Activated naive CD8-positive, alpha-beta T cell treated with anti-CD3 and anti-CD28 coated beads, Interleukin-2, amount 50 U/mL, for 16 hours (primary cell): ENCODE data around the gene IKBKE.

Experiments
- DNase-seq: peaks from one replicate; pipeline ENCODE4 v3.0.0-alpha.2; 2020; ENCODE audit warnings: low read depth, low spot score

The IKBKE gene

DNA sequence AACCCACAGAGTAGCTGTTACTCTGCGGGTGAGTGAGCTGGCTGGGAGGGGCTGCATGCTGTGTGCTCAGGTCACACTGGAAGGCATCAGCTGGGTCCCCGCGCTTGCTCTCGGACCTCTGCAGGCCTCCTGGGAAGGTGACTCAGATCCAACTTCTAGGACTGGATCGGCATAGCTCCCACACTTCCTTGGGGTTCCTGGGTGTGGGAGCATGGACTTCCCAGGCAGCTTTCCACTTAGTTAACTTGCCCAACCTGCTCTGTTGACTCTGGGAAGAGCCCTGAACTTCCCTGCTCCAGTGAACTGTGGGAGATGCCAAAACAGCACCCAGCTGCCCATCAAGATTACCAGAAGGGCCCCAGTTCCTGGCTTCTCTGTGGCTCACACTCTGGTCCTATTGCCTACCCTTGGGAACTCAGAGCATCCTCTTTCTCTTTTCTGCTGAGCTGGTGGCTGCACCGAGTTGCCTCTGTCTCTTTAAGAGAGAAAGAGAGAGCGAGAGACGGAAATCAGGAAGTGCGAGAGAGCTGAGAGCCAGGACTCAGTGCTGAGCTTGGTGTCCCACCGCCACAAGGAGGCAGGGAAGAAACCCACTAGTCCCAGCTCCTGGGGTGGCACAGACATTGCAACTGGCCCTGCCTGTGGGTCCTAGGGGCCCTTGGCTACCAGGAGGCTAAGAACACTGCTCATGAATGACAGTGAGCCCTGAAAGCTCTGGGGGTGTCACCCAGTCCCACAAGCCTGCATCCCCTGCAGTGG is at the start of gene IKBKE:
Gene IKBKE (plus strand): TSS at position 544 of the 759 bp plus-strand sequence. CDS start 2,752 bp downstream, outside the sequence.
- no peak for DNase-seq

DNA sequence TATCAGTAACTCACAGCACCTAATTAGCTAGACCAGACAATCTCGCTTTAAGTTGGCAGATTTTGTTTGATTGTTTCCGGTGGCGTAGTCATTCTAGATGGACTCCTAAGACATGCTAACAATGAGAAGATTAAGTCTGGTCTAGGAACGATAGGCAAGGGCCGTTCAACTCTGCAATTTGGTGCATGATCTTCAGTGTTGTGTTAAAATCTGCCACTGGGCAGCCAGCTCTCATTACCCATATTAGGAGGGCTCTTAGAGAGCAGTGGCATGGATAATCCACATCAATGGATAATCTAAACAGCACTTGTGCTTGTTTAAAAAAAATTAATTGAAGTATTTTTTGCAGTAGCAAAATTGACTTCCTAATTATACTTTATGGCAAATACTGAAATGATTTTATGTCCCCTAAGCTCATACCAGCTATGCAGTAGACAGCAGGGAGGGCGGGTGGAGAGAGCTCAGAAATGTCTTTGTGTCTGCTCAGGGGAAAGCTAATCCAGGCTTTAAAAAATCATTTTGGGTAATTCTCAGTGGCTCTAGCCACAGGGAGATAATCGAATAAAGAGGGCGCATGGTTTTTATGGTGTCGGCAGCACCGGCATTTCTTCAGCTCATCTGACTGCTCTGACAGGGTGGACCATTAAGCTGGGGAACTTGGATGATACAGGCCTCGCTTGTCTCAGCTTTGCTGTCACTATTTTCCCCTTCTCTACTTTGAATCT is 48.5 kb upstream of the IKBKE start:
- DNase-seq = no peak

GRCh38 chr1:206422525-206422924 is 47.8 kb upstream of the IKBKE start:
- DNase-seq = no peak

GRCh38 chr1:206427291-206427690 is 43.0 kb upstream of the IKBKE start:
- no peak for DNase-seq

GRCh38 chr1:206429421-206429820 is 40.9 kb upstream of the IKBKE start:
- no peak for DNase-seq

GRCh38 chr1:206430031-206430983 is 40.0 kb upstream of the IKBKE start:
- no peak for DNase-seq

GRCh38 chr1:206435445-206435844 is 34.8 kb upstream of the IKBKE start:
- DNase-seq = no peak

DNA sequence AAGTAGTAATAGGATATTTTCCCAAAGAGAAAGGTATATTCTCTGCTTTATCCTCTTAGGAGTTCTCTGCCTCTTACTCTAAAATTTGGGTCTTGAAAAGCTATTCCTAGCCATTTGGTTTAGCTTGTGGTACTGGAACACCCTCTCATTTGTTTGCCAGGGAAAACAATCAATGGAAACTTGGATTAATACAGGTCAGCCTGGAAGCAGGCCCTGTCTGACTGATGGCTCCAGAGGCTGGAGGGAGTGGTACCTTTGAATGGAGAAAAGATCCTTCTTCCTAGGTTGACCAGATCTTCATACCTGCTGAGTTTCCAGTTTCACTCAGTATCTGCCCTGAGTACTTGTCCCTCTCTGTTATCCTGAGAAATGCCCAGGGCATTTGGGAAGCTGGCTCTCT is 31.7 kb upstream of the IKBKE start:
- no peak for DNase-seq

DNA sequence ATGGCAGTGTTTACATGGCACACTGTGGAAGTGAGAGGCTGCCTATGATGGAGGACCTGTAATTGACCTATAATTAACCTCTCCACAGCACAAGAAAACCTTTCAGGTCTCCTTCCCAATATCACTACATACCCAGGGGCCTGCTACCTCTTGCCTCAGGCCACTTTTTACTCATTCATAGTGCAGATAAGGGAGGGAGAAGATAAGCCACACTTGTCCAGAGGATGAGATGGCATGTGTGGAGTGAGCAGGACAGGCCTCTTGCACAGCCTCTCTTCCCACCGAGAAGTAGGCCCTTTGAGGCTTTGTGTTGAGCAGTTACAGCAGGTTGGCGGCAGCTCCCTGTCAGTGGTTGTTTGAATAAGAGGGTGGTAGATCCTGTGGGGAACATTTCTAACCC is 31.1 kb upstream of the IKBKE start:
- no peak for DNase-seq

- no peak for DNase-seq
Observed at GRCh38 chr1:206441336-206441967, 28.8 kb upstream of the IKBKE start.

DNA sequence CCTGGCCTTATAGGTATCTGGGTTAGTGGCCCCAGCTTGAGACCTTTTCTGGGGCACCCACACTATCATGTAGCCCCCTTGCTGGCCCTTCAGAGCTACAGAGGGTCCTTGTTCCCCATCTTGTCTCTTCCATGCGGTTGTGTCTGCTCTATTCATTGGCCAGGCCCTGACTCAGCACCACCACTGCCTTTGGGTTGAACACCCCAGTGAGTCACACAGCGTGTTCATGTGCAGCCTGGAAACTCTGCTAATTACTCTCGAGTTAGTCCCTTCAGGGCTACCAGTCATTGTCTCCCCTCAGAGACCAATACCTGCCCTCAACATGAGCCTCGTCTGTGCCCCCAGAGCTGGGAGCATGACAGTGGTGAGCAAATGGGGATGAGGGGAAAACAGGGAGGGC is 28.2 kb upstream of the IKBKE start:
- DNase-seq = no peak

DNA sequence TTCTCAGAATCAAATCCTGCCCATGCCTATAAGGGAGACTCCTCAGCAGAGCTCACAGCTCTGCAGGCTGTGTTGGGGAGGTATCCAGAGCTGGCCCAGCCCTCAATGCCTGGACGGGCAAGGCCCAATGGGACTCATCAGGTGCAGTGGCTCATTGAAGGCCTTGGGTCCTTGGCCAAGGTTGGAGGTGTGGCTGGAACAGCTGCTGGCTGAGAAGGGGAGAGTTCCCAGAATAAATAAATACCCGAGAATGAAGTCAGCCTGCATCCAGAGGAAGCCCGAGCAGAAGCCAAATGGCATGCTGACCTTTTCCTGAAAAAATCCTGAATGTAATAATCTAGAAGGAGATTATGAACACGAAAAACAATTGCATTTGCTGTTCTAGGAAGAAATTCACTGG is 25.2 kb upstream of the IKBKE start:
- no peak for DNase-seq

DNA sequence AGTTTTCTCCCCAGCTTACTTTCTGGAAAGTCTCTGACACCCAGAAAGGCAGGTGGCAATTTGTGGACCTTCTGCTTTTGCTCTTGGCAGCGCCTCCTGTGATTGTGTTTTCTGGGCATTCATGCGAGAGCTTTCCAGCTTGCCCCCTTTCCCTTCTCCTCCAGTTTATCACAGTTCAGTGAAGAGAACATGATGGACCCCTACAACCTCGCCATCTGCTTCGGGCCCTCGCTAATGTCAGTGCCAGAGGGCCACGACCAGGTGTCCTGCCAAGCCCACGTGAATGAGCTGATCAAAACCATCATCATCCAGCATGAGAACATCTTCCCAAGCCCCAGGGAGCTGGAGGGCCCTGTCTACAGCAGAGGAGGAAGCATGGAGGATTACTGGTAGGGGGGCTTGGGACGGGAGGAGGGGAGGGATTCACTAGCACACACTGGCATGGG is 24.3 kb upstream of the IKBKE start:
- DNase-seq = no peak

- no peak for DNase-seq
Observed at GRCh38 chr1:206446688-206447421, 23.4 kb upstream of the IKBKE start.

GRCh38 chr1:206447422-206447765 is 22.9 kb upstream of the IKBKE start:
- no peak for DNase-seq

DNA sequence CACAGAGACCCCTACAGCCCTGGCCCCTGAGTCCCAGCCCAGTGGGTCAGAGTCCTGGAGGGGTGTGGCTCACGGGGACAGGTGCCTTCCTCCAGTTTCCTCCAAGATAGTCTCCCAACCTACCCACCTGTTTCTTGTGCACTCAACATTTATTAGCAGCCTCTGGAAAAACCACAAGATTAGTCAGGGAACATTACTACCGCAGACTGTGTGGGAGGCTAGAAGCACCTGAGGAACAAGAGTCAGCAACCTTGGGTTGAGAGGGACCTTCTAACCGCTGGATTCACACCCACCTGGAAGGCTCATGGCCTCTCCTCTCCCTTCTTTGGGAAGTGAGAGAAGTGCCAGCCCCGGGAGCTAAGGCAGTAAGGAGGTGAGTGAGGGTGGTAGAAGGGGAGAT is 22.5 kb upstream of the IKBKE start:
- no peak for DNase-seq

DNA sequence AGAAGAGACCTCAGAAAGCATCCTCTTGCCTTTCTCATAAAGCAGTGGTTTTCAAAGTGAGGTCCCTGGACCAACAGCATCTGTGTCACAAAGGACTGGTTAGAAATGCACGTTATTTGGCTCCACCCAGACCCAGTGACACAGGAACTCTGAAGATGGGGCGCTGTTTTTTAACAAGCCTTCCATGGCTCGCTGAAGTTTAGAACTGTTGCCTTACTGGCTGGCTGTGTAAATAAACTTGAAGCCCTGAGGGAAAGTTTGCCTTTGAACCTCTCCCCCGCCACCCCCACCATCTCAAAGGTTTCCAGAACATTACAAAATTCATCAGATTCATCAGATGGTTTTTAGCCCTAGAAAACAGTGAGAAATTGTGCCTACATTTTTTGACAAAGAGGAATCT is 21.8 kb upstream of the IKBKE start:
- no peak for DNase-seq

DNA sequence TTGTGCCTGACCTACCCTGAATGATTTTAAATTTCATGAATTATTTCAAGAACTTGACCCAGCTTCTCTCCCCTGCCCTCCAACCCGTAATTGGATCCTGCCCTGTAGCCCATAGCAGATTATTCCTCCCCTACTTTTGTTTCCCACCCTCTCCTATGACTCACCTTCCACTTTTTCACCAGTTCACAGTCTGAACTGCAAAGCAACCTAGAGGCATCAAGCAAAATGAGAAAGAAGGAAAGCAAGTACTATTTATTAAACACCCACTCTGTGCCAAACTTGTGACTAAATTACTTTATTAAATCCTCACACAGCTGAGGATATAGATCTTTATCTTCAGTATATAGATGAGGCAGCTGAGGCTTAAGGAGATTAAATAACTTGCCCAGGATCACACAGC is 20.7 kb upstream of the IKBKE start:
- DNase-seq = no peak

DNA sequence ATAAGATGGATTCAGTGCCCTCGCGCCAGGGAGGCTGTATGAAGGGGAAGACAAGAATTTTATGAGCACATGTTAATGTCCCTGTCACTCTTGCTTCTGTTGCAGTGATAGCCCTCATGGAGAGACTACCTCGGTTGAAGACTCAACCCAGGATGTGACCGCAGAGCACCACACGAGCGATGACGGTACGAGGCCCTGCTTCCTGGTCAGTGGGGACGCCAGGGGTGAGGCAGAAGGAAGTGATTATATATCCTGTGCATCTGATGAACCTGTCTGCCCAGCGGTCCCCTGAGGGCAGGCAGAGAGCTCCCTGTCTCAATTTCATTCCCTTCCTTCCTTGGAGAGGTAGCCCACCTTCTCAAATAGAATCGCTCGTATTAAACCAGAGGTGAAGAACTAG is 20.0 kb upstream of the IKBKE start:
- DNase-seq = no peak

GRCh38 chr1:206451134-206451686 is 19.1 kb upstream of the IKBKE start:
- DNase-seq = no peak

GRCh38 chr1:206453111-206453510 is 17.2 kb upstream of the IKBKE start:
- no peak for DNase-seq
